ENCODE results near the gene TMEM50B. TPM values are rescaled to one million over a fixed set of nuclear protein-coding genes. Genes with fewer than 3 reads are reported as not detected.

Gene TMEM50B
- total and polyA plus RNA-seq, 2 experiments from 2014 or later, result 25.1 to 26.1 TPM

GRCh38 chr21:33433001-33433400, 46.8 kb downstream of the TMEM50B start:
- H2AFZ ChIP-seq, result no peak overlapping the region
- H3K79me2 ChIP-seq (replicated peaks; ENCODE audit: insufficient read depth), result no peaks in the 10 kb centered on the region
- no peak for TF ChIP-seq ZNF114 (CRISPR knock-in tag; IDR thresholded peaks at IDR 0.05)
- TF ChIP-seq ZNF462 (CRISPR knock-in tag; IDR thresholded peaks at IDR 0.05), result no peak
- no peak for TF ChIP-seq STAT1 (IDR thresholded peaks at IDR 0.05; ENCODE audit: unreplicated experiment)
- TF ChIP-seq ETS1 (IDR thresholded peaks at IDR 0.05), result no peak
- no peak for TF ChIP-seq CTCF (conservative IDR thresholded peaks at IDR 0.05; ENCODE audit: low read depth in 2 of 2)
- no peak for TF ChIP-seq NANOG (IDR thresholded peaks at IDR 0.05; ENCODE audit: borderline replicate concordance)
- no peak for TF ChIP-seq POLR2AphosphoS5 (IDR thresholded peaks at IDR 0.05; ENCODE audit: low read depth)
- no peak for TF ChIP-seq CREB1 (CRISPR knock-in tag; IDR thresholded peaks at IDR 0.05; ENCODE audit: low read depth)
- TF ChIP-seq ZNF331 (CRISPR knock-in tag; IDR thresholded peaks at IDR 0.05; ENCODE audit: low read depth), result no peak
- no peak for DNase-seq (ENCODE audit: low spot score)
- no peaks in the 10 kb centered on the region for H3K9me3 Mint-ChIP-seq
- no peaks in the 10 kb centered on the region for H3K9me2 ChIP-seq (ENCODE audit: insufficient read depth)
- no peak overlapping the region for H3K4me2 ChIP-seq
- 0 out of 2 replicates have a peak, but pooled peaks cover 4% of the 10 kb centered on the region for H3F3A ChIP-seq (replicated peaks; ENCODE audit: low read depth)
- H3K4me1 Mint-ChIP-seq, result no peaks in the 10 kb centered on the region
- H3K36me3 ChIP-seq (ENCODE audit: insufficient read depth), result peaks cover 17% of the 10 kb centered on the region
- peaks cover 4% of the 10 kb centered on the region for H4K20me1 ChIP-seq (replicated peaks; ENCODE audit: insufficient read depth)
- no peak overlapping the region for H3K4me3 Mint-ChIP-seq
- H3K27me3 ChIP-seq (ENCODE audit: insufficient read depth), result no peaks in the 10 kb centered on the region
- ATAC-seq, result no peak
- no peak overlapping the region for H3K4me3 ChIP-seq
- no peaks in the 10 kb centered on the region for H3K4me1 ChIP-seq (ENCODE audit: insufficient read depth)
- H3K27ac ChIP-seq (ENCODE audit: low read depth), result no peak overlapping the region
- H3K36me3 Mint-ChIP-seq (ENCODE audit: low read depth), result peaks cover 56% of the 10 kb centered on the region
- H3K27me3 Mint-ChIP-seq (ENCODE audit: insufficient read depth, low read depth, poor library complexity), result peaks cover 2% of the 10 kb centered on the region
- H3K27ac Mint-ChIP-seq, result no peak overlapping the region

Measured in GM23338 (cell line).